GM19238 (cell line): Measurements from ENCODE around the gene RTN4R.

Experiments used
- DNase-seq: peaks from one replicate; pipeline ENCODE4 v3.0.0; 2011; ENCODE audit warnings: low spot score; ENCODE audit not compliant: insufficient read length

RTN4R gene

DNA sequence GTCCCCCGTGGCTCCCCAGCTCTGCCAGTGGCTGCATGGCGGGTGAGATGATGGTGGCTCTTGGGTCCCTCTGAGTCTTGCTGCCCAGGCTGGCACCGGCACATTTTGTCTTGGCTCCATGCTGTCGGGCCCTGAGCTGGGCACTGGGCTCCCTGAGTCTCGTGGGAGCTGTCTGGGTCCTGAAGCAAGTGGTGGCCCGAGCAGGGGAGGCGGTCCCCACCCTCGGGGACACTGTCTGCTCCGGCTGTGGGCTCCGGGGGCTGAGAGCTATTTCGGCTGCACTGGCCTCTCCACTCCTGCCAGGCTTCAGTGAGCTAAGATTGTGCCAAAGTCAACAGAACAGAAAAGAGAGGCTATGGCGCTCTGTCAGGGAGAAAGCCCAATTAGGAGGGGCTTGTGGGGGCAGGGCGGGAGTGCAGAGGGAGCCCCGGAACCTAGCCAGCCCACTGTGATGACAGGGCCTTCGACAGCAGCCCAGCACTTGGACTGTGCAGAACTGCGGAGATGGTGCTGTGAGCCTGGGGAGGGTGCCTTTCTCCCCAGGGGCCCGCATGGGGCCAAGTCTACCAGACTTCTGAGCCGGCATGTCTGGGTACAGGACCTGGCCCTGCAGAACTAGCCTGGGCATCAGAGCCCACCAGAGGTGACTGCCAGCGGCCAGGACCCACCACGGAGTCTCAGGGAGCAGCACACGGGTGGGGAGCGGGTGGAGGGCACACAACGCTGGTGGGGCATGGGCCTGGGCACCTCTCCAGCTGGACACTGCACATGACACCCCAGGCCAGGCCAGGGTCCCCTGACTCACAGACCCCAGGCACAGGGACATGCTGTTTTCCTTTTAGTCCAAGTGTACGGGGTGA is 38.0 kb downstream of the RTN4R start:
- DNase-seq, result no peak

DNA sequence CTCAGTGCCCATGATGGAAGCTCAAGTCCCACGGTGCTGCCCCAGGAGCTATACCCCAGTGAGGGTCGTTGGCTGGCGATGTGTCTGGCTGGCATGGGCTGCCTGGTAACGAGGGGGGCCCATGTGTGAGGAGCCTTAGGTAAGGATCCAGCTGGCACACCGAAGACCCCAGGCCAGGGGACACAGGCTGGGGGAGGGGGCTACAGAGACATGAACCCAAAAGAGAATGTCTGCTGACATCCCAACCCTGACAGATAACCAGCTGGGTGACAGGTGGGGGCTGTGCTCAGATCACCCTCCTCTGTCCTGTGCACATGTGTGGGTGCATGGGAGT is 39.2 kb downstream of the RTN4R start:
- no peak for DNase-seq

DNA sequence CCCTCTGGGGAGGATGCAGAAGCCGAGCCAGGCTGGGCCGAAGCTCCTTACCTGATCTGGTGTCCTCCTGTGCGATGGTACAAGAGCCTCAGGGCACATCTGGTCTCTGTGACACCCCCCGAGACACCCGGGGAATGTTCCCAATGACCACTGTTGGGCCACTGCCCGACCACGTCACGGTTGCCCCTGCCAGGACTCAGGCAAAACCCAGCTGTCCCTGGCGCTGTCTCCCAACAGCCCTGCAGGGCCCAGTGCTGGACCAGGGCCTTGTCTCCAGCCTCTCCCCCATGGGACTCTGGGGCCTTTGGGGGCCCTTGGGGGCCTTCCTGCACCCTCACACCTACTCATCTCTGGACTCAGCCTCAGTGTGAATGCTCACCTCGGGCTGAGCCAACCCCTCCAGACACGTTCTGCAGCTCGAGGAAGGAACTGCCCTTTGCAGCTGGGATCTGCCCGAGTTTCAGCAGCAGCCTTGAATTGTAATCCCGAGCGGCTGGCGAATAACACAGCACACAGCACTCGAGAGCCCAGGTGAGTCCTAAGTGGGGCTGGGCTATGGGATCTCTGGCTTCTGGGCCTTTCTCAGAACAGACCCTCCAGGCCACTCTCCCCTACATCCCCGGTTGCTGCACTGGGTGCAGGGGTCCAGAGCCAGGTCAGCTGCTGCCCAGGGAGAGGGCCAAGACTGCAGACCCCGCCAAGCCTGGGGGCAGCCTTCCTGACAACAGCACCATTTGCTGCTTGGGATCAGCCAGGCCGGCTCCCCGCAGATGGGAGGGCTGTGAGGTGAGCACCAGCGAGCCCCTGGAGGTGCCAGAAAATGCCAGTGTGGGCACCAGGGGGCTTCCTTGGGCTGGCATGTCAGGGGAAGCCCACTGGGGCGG is 39.8 kb downstream of the RTN4R start:
- DNase-seq, result no peak

DNA sequence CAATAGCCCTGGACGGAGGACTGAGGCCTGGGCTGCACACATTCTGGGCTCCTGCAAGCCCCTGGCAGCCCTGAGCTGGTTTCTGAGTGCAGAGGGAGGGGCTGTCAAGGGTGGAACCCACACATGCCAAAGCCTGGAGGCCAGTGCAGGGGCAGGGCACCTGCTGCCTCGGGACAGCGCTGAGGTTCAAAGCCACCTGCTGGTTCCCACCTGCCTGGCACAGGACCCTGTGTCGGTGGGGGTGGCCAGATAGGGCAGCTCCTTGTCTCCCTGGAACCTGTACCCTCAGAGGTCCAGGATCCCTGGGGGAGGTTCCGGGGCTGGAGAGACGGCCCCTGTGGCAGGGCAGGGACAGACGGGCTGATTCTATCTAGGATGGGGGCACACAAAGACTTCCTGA is 40.8 kb downstream of the RTN4R start:
- DNase-seq, result no peak

DNA sequence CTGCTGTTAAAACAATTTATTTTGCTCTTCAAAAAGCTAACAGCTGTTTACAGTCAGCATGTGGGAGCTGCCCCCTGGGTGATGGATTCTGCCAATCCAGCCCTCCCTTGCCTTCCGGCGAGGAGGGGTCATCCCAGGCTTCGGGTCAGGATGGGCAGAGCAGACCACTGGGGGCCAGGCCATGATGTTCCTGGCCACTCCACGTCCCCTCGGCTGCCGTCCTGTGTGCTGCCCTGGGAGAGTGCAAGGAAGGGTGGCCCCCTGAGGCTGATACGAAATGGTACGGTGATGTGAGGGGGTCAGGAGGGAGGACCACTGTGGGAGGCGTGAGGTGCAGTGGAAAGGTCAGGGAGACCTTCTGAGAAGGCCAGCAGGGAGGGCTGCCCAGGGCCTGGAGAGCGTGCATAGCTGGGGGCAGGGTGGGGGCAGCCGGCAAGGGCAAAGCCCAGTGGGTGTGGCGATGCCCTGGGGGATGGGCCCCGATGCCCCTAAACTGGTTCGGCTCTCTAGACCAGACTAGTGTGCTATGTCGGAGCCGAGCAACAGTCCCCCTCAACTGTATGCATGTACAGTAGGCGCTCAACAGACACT is 41.3 kb downstream of the RTN4R start:
- DNase-seq, result no peak

DNA sequence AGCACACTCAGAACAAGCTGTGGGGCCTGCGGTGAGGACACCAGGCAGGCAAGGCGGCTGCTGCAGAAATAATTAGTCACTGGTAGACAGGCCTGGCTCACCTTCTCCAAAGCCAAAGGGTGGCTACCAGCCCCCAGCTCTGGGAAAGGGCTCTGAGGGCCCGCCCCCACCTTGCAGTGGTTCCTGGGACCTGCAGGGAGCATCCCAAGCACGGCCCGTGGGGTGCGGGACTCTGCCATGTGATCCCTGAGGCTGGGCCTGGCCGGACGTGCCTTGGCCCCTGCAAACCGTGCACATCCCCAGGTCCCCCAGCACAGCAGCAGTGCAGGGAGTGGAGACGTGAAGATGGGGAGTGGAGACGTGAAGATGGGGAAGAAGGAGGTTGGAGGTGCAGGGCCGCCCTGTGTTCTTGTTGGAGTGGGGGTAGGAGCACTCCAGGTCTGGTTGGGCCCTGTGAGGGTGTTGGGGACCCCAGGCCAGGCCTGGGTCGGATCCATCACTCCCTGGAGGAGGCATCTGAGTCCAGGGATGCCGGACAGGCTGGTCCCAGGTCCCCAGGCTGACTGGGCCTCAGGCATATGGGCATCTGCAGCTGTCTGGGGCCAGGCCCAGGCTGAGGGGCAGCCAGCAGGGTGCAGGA is 41.9 kb downstream of the RTN4R start:
- no peak for DNase-seq

DNA sequence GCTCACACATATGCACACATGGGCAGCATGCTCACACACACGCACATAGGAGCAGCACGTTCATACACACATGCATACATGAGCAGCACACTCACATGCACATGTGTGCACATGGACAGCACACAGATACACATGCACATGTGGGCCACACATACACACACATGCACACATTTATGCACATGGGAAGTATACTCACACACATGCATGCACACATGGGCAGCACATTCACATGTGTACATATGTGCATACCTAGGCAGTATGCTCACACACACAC is 42.5 kb downstream of the RTN4R start:
- DNase-seq, result no peak

DNA sequence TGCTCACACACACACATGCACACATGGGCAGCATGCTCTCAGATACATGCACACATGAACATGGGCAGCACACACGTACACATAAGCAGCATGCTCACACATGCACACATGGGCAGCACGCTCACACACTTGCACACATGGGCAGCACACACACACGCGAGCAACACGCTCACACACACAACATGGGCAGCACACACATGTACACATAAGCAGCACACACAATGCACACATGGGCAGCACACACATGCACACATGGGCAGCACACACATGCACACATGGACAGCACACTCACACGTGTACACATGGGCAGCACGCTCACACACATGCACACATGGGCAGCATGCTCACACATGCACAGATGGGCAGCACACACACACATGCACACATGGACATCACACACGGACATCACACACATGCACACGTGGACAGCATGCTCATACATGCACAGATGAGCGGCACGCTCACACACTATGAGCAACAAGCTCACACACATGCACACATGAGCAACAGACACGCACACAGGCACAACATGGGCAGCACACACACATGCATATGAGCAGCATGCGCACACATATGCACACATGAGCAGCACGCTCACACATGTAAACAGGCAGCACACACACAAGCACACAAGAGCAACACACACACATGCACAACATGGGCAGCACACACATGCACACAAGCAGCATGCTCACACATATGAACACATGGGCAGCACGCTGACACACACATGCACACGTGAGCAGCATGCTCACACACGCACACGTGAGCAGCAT is 43.0 kb downstream of the RTN4R start:
- no peak for DNase-seq

DNA sequence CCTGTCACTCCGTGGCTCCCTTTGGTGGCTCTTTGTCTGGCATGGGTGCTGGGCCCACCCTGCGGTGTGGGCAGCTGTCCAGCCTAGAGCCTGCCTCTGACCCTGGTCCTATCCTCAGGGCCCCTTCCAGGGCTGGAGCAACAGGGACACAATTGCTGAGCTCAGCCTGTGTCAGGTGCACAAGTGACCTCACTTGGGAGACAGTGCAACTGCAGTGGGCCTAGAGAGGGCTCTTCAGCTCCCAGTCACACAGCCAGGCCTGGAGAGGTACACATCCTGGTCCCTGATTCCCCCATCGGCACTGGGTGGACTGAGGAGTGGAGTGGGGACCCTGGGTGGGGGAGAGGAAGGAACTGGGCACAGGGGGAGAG is 43.9 kb downstream of the RTN4R start:
- DNase-seq, result no peak

DNA sequence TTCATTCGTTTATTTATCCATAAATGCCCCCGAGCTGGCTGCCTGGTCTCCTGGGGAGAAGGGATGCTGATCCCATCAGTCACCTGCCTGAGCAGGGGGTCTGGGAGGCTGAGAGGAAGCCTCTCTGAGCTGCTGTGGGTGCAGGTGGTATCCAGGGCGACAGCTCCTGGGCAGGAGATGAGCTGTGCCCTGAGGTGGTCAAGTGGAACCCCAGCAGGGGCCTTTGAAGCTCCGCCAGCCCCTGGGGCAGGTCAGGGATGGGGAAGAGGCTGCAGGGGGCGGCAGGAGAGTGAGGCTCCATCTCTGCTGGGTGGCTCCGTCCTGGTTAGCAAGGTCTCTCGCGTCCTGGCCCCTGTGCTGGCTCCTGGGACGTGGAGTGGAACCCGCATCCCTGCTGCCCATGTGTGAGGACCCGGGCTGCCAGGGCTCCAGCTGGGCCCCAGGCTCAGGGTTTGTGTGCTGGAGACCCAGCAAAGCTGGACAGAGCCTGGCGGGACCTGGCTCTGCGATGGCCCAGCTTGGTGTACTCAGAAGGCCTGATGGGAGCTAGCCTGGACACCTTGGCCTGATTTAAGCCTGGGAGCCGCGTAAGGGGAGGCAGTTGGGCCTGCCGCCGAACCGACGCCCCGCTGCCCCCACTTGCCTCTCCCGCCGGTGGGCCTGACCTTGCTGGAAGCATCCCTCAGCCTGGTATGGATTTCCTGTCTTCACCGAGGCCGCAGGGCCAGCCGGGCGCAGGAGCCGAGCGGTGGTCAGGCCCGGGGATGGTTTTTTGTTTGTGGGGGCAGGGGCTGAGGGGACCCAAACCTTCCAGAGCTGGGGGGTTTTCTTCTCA is 44.5 kb downstream of the RTN4R start:
- no peak for DNase-seq

DNA sequence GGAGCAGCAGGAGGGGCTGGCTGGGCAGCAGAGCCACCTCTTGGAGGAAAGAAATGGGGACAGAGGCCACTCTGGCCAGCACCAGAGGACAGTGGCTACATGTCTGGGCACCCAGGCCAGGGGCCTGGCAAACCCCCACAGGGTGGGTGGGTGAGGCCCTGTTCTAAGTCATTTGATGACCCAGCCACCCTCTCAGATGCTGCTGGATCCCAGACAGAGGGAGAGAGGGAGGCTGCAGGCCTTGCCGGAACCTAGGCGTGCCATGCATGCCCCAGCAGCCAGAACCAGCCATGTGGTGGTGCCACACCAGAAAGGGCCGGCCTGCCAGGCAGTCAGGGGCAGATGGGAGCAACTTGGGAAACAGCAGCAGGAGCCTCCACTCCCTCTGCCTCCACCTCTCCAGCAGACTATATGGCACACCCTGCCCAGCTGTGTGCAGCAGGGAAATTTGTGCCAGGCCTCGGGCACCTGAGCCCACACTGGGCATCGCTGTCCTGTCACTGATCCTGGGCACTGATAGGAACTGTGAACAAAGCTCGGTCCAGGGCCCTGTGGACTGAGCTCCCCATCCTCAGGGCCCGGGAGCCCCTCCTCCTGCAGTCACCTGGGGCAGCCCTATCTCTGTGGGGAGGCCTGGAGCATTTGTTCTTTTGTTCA is 45.2 kb downstream of the RTN4R start:
- DNase-seq, result no peak

DNA sequence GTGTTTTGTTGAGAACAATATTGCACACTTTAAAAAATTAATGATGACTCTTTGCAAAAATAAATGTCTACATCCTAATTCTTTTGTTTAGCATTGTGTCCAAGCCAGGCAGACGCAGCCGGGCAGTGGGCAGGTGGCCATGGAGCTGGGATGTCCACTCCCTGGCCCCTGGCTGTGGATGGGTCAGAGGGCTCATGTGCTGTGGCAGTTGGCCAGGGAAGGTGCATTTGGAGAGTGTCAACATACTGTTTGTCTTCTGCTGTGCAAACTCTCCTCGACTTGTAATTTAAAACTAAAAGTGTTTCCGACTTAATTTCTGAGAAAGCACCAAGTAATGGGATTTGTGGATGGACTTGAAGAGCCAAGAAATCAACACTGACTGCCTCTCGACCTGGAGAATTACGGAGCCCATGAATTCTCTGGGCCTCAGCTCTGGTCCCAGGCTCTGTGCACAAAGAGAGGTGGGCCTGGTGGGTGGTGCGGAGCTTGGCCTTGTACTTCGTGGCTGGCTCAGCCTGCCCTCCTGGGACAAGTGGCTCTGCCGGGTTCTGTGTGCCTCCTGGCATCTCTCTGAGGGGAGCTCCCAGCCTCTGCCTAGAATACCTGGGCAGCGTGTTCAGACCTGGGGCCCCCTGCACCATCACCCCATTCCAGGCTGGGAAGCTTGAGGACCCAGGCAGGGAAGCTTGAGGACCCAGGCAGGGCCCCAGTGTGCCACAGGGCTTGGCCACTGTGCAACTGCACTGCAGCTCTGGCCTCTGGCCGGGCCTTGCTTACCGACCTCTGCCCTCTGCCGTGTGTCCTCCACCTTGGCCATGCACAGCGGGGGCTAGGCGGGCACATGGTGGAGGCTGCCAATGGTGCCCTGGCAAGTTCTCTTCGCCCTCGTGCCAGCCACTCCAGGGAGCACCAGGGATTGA is 46.4 kb downstream of the RTN4R start:
- DNase-seq, result no peak

DNA sequence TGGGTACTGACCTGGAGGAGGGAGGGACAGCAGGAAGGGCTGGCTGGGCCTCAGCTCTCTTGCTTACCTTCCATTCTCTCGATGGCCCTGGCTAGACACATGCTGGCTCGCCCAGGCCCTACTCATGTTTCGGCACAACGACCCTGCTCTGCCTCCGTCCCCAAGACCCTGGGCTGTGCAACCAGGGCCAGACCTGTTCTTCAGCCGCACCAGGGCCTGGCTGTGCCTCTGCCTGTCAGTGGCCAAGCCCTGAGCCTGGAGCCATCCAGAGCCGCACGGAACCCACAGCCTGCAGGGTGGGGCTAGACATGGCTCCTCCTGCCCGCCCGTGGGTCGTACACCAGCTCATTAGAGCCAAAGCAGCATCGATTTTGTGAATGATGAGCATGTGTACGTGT is 47.5 kb downstream of the RTN4R start:
- no peak for DNase-seq

DNA sequence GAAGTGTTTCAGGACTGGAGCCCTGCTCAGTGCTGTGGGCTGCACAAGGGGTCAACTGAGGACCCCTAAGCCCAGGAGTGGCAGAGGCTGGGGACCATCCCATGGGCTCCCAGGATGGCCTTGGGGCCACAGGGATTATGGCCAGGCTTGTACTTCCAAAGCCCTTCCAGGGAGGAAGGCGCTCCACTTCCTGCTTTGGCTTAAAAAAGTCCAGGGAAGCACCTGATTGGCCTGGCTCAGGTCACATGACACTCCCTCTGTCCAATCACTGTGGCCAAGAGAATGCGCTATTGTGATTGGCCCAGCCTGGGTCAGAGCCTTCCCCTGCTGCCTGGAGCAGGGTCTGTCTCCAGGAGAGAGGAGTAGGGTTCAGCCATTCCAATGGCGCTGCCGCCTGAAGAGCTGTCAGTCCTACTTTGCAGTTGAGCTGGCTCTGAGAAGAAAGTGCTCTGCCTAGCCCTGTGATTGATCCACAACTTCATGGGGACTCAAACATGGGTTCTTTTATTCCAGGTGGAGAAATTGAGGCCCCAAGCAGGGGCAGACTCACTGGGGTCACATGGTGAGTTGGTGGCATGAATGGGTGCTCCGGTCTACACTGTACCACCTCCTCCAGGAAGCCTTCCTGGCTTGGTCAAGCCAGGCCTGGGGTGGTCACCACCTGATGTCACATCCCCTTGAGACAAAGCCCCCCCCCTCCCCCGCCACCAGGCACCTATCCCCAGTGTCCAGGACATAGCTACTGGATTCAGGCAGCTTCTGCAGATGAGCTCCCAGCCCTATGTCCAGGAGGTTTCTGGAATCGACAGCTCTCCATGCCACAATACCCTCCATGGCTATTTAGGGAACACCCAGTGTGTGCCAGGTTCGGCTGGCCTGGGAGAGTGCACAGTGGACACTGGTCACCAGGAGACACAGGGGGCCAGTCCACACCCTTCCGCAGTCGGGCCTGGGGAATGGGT is 48.2 kb downstream of the RTN4R start:
- no peak for DNase-seq

DNA sequence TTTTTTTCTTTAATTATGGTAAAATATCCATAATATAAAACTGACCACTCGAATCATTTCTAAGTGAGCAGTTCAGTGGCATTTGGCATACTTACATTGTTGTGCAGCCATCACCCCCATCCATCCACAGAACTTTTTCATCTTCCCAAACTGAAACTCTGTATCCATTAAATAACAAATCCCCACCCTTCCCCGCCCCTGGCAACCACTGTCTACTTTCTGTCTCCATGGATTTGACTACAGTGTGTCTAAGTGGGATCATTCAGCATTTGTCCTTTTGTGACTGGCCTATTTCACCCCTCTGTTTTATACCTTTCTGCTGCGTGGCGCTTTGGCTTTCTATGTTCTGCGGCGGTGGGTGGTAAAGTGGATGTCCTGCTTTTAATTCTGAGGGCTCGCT is 49.1 kb downstream of the RTN4R start:
- DNase-seq, result no peak

DNA sequence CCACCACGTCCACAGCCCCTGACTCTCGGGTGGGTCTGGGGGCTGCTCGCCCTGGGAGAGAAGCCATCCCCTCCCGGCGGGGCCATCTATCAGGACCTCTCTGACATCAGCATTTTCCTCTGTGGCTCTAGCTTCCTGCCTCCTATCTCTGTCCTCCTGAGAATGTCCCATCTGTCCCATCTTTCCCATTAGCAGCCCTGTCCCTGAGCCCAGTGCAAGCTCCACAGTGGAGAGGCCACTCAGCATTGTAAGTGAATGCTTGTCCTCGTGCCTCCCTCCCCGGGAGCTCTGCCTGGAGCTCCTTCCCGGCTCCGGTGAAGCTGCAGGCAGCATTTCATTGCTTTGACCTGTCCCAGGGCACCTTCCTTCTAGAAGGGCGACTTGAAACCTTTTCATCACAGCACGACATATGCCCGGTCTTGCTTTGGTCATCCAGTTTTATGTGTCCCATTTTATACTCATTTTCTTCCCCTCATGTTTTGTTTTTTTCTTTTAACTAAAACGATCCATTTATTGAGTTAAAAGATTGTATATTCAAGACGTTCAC is 49.7 kb downstream of the RTN4R start:
- DNase-seq, result no peak

DNA sequence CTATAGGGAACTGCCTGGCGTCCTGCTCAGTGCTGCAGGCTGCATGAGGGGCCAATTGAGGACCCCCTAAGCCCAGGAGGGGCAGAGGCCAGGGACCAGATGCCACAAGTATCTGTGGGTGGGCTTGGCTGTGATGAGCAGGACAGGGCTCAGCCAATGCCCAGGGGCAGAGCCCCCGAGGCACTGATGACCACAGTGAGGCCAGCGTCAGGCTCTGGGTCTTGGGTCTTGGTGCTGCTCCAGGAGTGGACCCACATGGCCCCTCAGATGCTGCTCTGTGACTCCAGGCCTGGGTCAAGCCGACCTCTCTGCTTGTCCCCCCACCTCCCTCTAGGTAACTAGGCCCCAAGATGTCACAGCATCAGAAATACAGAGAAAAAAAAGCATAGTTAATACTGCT is 50.6 kb downstream of the RTN4R start:
- no peak for DNase-seq
